ENCODE results near the gene TPPP3. TPM values are rescaled to one million over a fixed set of nuclear protein-coding genes. Genes with fewer than 3 reads are reported as not detected.

The TPPP3 gene
- total RNA-seq, 2 experiments from 2014 or later, result not detected

GRCh38 chr16:67397036-67397801 is 3.9 kb upstream of the TPPP3 start:
- POLR2A ChIA-PET, result no interaction called here
- ATAC-seq, result no peak
- intact Hi-C loops (cut with micrococcal nuclease), result no loop called here
- Mint-ChIP-seq H3K4me1 (ENCODE audit: low read depth) (peaks cover 4% of the 10 kb centered on the region), H3K4me3 (no peak overlapping the region), H3K27me3 (peaks cover 30% of the 10 kb centered on the region), H3K9me3 (no peaks in the 10 kb centered on the region), H3K27ac (no peak overlapping the region), H3K36me3 (ENCODE audit: low read depth) (no peaks in the 10 kb centered on the region)
- CTCF ChIA-PET, result interaction anchor here (1.1 to 1.2 kb wide), 2 partner anchors 31 to 50 kb away, joined by 3 to 4 read pairs; no protein-coding TSS in a partner anchor
- no peak for DNase-seq
- TF ChIP-seq CTCF (IDR thresholded peaks at IDR 0.05), result no peak

- ChIA-PET CTCF (interaction anchor here (1.1 to 1.5 kb wide), 3 partner anchors 11 to 122 kb away, joined by 3 to 4 read pairs (median 3); no protein-coding TSS in a partner anchor), POLR2A (interaction anchor here (0.9 kb wide), 1 partner anchor 103 kb away, joined by 3 read pairs; no protein-coding TSS in a partner anchor)
- peaks cover 31% of the 10 kb centered on the region for H3K27me3 Mint-ChIP-seq
- intact Hi-C loops (cut with micrococcal nuclease), result no loop called here
- no peak for TF ChIP-seq CTCF (IDR thresholded peaks at IDR 0.05)
- no peak for ATAC-seq
- H3K27ac Mint-ChIP-seq, result no peak overlapping the region
- H3K4me3 Mint-ChIP-seq, result no peak overlapping the region
- no peak for DNase-seq
- H3K9me3 Mint-ChIP-seq, result no peaks in the 10 kb centered on the region
- no peaks in the 10 kb centered on the region for H3K36me3 Mint-ChIP-seq (ENCODE audit: low read depth)
- peaks cover 4% of the 10 kb centered on the region for H3K4me1 Mint-ChIP-seq (ENCODE audit: low read depth)
Observed at GRCh38 chr16:67396159-67397035, 3.1 kb upstream of the TPPP3 start.

GRCh38 chr16:67395458-67396158 is 2.3 kb upstream of the TPPP3 start:
- POLR2A ChIA-PET, result interaction anchor here (0.9 kb wide), 1 partner anchor 102 kb away, joined by 3 read pairs; no protein-coding TSS in a partner anchor
- H3K36me3 Mint-ChIP-seq (ENCODE audit: low read depth), result no peaks in the 10 kb centered on the region
- H3K4me1 Mint-ChIP-seq (ENCODE audit: low read depth), result peaks cover 4% of the 10 kb centered on the region
- intact Hi-C loops (cut with micrococcal nuclease), result no loop called here
- DNase-seq, result no peak
- ATAC-seq, result no peak
- CTCF ChIA-PET, result interaction anchor here (1.1 to 1.5 kb wide), 2 partner anchors 10 to 121 kb away, joined by 3 read pairs; no protein-coding TSS in a partner anchor
- peaks cover 30% of the 10 kb centered on the region for H3K27me3 Mint-ChIP-seq
- TF ChIP-seq CTCF (IDR thresholded peaks at IDR 0.05), result no peak
- H3K9me3 Mint-ChIP-seq, result no peaks in the 10 kb centered on the region
- no peak overlapping the region for H3K4me3 Mint-ChIP-seq
- H3K27ac Mint-ChIP-seq, result no peak overlapping the region

- no peaks in the 10 kb centered on the region for H3K9me3 Mint-ChIP-seq
- peaks cover 4% of the 10 kb centered on the region for H3K4me1 Mint-ChIP-seq (ENCODE audit: low read depth)
- ChIA-PET CTCF (interaction anchor here (1.1 to 1.5 kb wide), 2 partner anchors 9 to 121 kb away, joined by 3 read pairs; no protein-coding TSS in a partner anchor), POLR2A (no interaction called here)
- no peak overlapping the region for H3K27ac Mint-ChIP-seq
- intact Hi-C loops (cut with micrococcal nuclease), result no loop called here
- no peaks in the 10 kb centered on the region for H3K36me3 Mint-ChIP-seq (ENCODE audit: low read depth)
- DNase-seq (no peak), ATAC-seq (no peak)
- H3K4me3 Mint-ChIP-seq, result no peak overlapping the region
- TF ChIP-seq CTCF (IDR thresholded peaks at IDR 0.05), result no peak
- H3K27me3 Mint-ChIP-seq, result peaks cover 30% of the 10 kb centered on the region
Observed at GRCh38 chr16:67395105-67395457, 1.8 kb upstream of the TPPP3 start.
